GM12878 (cell line): ENCODE measurements around the gene CASK. TPM values are rescaled to one million over a fixed set of nuclear protein-coding genes. Genes with fewer than 3 reads are reported as not detected.

Experiments
- ATAC-seq: fragments of 200-7000 bp; cut with Tn5 transposase; 3 replicates; pipeline ENCODE4 v1.9.1; 2020; ENCODE audit warnings: mild to moderate bottlenecking, moderate library complexity
- BruUV-seq: library from RNA; stranded (reverse); fragments of 400-500 nt; replicated peaks from 2 replicates; lab custom pipeline; 2021; lab: Mats Ljungman, UMichigan
- CTCF ChIA-PET: fragments of 300-600 bp; sonication (Branson Sonifier 250); formaldehyde crosslinking; extraction: SDS; loops from one replicate; lab custom pipeline; 2021; ENCODE audit warnings: inconsistent platforms; lab: Yijun Ruan, JAX
- POLR2A ChIA-PET: fragments of 350-600 bp; formaldehyde crosslinking; extraction: SDS; loops from one replicate; lab custom pipeline; 2021; ENCODE audit warnings: inconsistent platforms; lab: Charles Lee
- RAD21 ChIA-PET: fragments of 300-600 bp; sonication (Branson Sonifier 250); formaldehyde crosslinking; loops from one replicate; lab custom pipeline; 2023; ENCODE audit warnings: antibody characterized with exemption; ENCODE audit not compliant: unreplicated experiment; lab: Charles Lee
- SMC1A ChIA-PET: fragments of 300-600 bp; sonication (Branson Sonifier 250); formaldehyde crosslinking; loops from one replicate; lab custom pipeline; 2023; ENCODE audit not compliant: unreplicated experiment, uncharacterized antibody; lab: Charles Lee
- DNase-seq: peaks from one replicate; pipeline ENCODE4 v3.0.0-alpha.2; 2011; ENCODE audit warnings: low read depth, low spot score
- FAIRE-seq: peaks from 3 replicates; lab custom pipeline; 2011; peaks lifted over from hg19 to GRCh38; lab: Jason Lieb, UNC
- H2AFZ ChIP-seq: 2 replicates; pipeline ENCODE4 v1.6.0; 2011; ENCODE audit warnings: low read depth, low read length, control low read depth; ENCODE audit not compliant: control insufficient read depth
- H3K27ac ChIP-seq: 2 replicates; pipeline ENCODE4 v1.5.1; 2011; ENCODE audit warnings: control low read depth; ENCODE audit not compliant: control insufficient read depth, insufficient read depth
- H3K27me3 ChIP-seq, 2 experiments: replicated peaks in 1 of 2; 2 replicates each; pipeline versions ENCODE4 v1.6.0 to v1.6.1; 2011; ENCODE audit warnings: low read length in 1 of 2; ENCODE audit not compliant: control insufficient read depth in 2 of 2, insufficient read depth in 2 of 2
- H3K36me3 ChIP-seq, 2 experiments: 2 replicates each; pipeline ENCODE4 v1.5.1; 2011; ENCODE audit warnings: low read length in 1 of 2; ENCODE audit not compliant: control insufficient read depth in 2 of 2, insufficient read depth in 2 of 2
- H3K4me1 ChIP-seq: 2 replicates; pipeline ENCODE4 v1.6.1; 2011; ENCODE audit warnings: mild to moderate bottlenecking, low read length, moderate library complexity, mixed read lengths; ENCODE audit not compliant: control insufficient read depth, insufficient read depth
- H3K4me2 ChIP-seq: 2 replicates; pipeline ENCODE4 v1.6.0; 2011; ENCODE audit warnings: control low read depth; ENCODE audit not compliant: control insufficient read depth, insufficient read depth
- H3K4me3 ChIP-seq: fragments of 200-600 bp; sonication (generic); 2 replicates; pipeline ENCODE4 v1.5.1; 2016
- H3K79me2 ChIP-seq: 2 replicates; pipeline ENCODE4 v1.6.0; 2011; ENCODE audit warnings: low read length; ENCODE audit not compliant: control insufficient read depth, insufficient read depth
- H3K9ac ChIP-seq: 2 replicates; pipeline ENCODE4 v1.8.0; 2011; ENCODE audit warnings: low read length, control low read depth, mixed read lengths; ENCODE audit not compliant: control insufficient read depth, insufficient read depth
- H3K9me3 ChIP-seq: replicated peaks from 3 replicates; pipeline ENCODE4 v1.5.1; 2011; ENCODE audit warnings: mild to moderate bottlenecking, low read length; ENCODE audit not compliant: control insufficient read depth, insufficient read depth
- H4K20me1 ChIP-seq: 2 replicates; pipeline ENCODE4 v1.6.0; 2011; ENCODE audit not compliant: control insufficient read depth, insufficient read depth
- ASH2L ChIP-seq: fragments of 300-600, 200-600 bp; sonication (generic); IDR thresholded peaks from 2 replicates; pipeline ENCODE4 v1.6.1; 2017; ENCODE audit warnings: low read depth, mild to moderate bottlenecking, borderline replicate concordance
- CBFB ChIP-seq: IDR thresholded peaks from 2 replicates; pipeline ENCODE4 v1.6.1; 2016; ENCODE audit warnings: antibody characterized with exemption, low read depth
- CBX5 ChIP-seq: sonication (generic); IDR thresholded peaks from 2 replicates; pipeline ENCODE4 v1.6.1; 2016; ENCODE audit warnings: low read depth, moderate library complexity, mild to moderate bottlenecking, inconsistent platforms
- CHD4 ChIP-seq: fragments of 200-600 bp; sonication (generic); IDR thresholded peaks from 2 replicates; pipeline ENCODE4 v1.6.1; 2016; ENCODE audit warnings: mild to moderate bottlenecking
- EP300 ChIP-seq, 2 experiments: fragments of 150-350 bp in 1 of 2; IDR thresholded peaks; 2 replicates each; pipeline ENCODE4 v1.6.1; 2011 to 2012; ENCODE audit warnings: low read depth in 2 of 2, low read length in 2 of 2, borderline replicate concordance in 1 of 2, improper control_type of control experiment in 1 of 2, inconsistent platforms in 1 of 2; ENCODE audit not compliant: control insufficient read depth in 1 of 2
- ETV6 ChIP-seq, 2 experiments: fragments of 450-650 bp in 1 of 2; IDR thresholded peaks in 1 of 2; conservative IDR thresholded peaks in 1 of 2; 2 replicates each; pipeline ENCODE4 v1.6.1; 2014; ENCODE audit warnings: antibody characterized with exemption in 1 of 2, borderline replicate concordance in 1 of 2, low read depth in 1 of 2, mild to moderate bottlenecking in 1 of 2, moderate library complexity in 1 of 2
- FOS ChIP-seq: IDR thresholded peaks from 3 replicates; pipeline ENCODE4 v1.6.1; 2011; ENCODE audit warnings: borderline replicate concordance; ENCODE audit not compliant: insufficient read length; ENCODE audit errors: extremely low read depth
- NR2C1 ChIP-seq: fragments of 450-650 bp; IDR thresholded peaks from 2 replicates; pipeline ENCODE4 v1.6.1; 2017; ENCODE audit warnings: antibody characterized with exemption, mild to moderate bottlenecking, moderate library complexity
- SREBF1 ChIP-seq: IDR thresholded peaks from 2 replicates; pipeline ENCODE4 v1.6.1; 2012; ENCODE audit warnings: mild to moderate bottlenecking, low read length
- SRF ChIP-seq, 2 experiments: IDR thresholded peaks; 2 replicates each; pipeline ENCODE4 v1.6.1; 2011; ENCODE audit warnings: low read depth in 2 of 2, low read length in 2 of 2, mild to moderate bottlenecking in 1 of 2, moderate library complexity in 1 of 2
- WGBS: methylation state at CpG from one replicate; pipeline ENCODE4 v1.1.6; 2016; ENCODE audit warnings: low lambda C conversion rate; ENCODE audit not compliant: insufficient replicate concordance, insufficient coverage; ENCODE audit errors: missing lambda C conversion rate; 5-methylcytosine and 5-hydroxymethylcytosine counted together
- in situ Hi-C: fragments of 300-500 bp; cut with MboI; formaldehyde crosslinking; loops from 9 replicates; pipeline ENCODE4 v1.14.3; 2018; ENCODE audit warnings: mixed read lengths
- intact Hi-C: fragments of 100-400 bp; cut with micrococcal nuclease; formaldehyde crosslinking; loops from one replicate; pipeline ENCODE4 v1.14.2; 2022; ENCODE audit not compliant: unreplicated experiment
- polyA plus RNA-seq, 11 experiments: library from polyadenylated mRNA; depleted of rRNA in 4 of 11; unstranded in 6 of 11; stranded (reverse) in 5 of 11; fragments of >200 nt; fragmentation: Nextera tagmentation in 4 of 11; fragmentation: Illumina TruSeq in 1 of 11; extraction: Ambion mirVana in 4 of 11; extraction: Trizol in 1 of 11; gene quantifications; 1 replicate in 1 of 11; 2 replicates in 10 of 11; pipeline versions ENCODE4 v1.2.1 to v1.2.3, GENCODE V29; 2011 to 2016; ENCODE audit warnings: inconsistent platforms in 2 of 11, missing spikeins in 2 of 11, low read depth in 1 of 11
- total RNA-seq, 4 experiments: library from RNA; depleted of rRNA in 3 of 4; stranded (reverse); fragments of >200 nt in 3 of 4; fragmentation: Illumina TruSeq in 1 of 4; extraction: Trizol in 1 of 4; gene quantifications; 2 replicates each; pipeline versions ENCODE4 v1.2.1 to v1.2.3, GENCODE V29; 2013 to 2021
- TF ChIP-seq, protein P1 (sequence below): fragments of 450-650 bp; IDR thresholded peaks from 2 replicates; pipeline ENCODE4 v1.6.1; 2017; ENCODE audit warnings: low read depth, mild to moderate bottlenecking, moderate library complexity
- TF ChIP-seq, protein P2 (sequence below): IDR thresholded peaks from 2 replicates; pipeline ENCODE4 v1.6.1; 2012; ENCODE audit warnings: low read length, inconsistent platforms

CASK gene
- total and polyA plus RNA-seq, 10 of the 15 experiments (the other 5 are each of a cell fraction or from before 2014, with no cell fraction given) = 0.60 to 45.9 (median 4.8) TPM

DNA sequence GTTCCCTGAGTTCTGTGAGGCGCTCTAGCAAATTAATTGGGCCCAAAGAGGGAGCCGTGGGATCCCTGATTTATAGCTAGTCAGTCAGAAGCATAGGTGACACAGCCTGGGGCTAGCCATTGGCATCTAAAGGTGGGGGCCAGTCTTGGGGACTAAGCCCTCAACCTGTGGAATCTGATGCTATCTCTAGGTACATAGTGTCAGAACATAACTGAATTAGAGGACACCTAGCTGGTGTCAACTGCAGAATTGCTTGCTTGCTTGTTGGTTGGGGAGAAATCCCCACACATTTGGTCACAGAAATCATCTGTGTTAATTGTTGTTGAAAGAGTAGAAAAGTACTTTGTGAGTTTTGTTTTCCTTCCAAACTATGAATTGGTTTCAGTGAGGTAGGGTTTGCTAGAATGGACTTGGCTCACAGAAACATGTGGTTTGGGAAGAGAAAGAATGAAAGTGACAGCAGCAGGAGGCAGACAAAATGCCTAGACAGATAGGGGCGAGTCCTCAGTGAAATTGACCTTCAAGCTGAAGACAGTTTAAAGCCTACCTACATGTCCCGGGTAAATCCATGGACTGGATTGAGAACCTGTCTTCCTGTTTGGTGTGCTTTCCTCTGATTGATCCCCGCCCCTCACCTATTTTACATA, 212.2 kb downstream of the CASK start:
- Histone ChIP-seq H3K4me3 (no peak overlapping the region), H3K27ac (no peak overlapping the region), H3K79me2 (no peaks in the 10 kb centered on the region), H3K36me3 (no peaks in the 10 kb centered on the region), H3K4me2 (no peak overlapping the region), H3K27me3 (no peaks in the 10 kb centered on the region)
- 57% methylated on average over 5 of the region's 5 CpGs for WGBS
- no peak for FAIRE-seq
- ChIA-PET CTCF (interaction anchor here (1.1 to 1.5 kb wide), 2 partner anchors 8 to 49 kb away, joined by 3 read pairs; no protein-coding TSS in a partner anchor), RAD21 (no interaction called here)
- intact Hi-C loops = no loop called here
- no TSS peak for BruUV-seq
- in situ Hi-C loops = no loop called here
- TF ChIP-seq CBX5 (no peak), SRF (IDR thresholded peaks at IDR 0.05; ENCODE audit: low read depth in 2 of 2, low read length in 2 of 2) (no peak), CHD4 (no peak), FOS (no peak), ASH2L (no peak), SREBF1 (no peak), EP300 (IDR thresholded peaks at IDR 0.05; ENCODE audit: borderline replicate concordance in 1 of 2, control insufficient read depth in 1 of 2, low read depth in 2 of 2, low read length in 2 of 2) (no peak), ETV6 (conservative IDR thresholded peaks at IDR 0.05 in 1 of 2, IDR thresholded peaks at IDR 0.05 in 1 of 2; ENCODE audit: borderline replicate concordance in 1 of 2, low read depth in 1 of 2) (no peak), NR2C1 (no peak), CBFB (no peak)
- TF ChIP-seq, protein P1, sequence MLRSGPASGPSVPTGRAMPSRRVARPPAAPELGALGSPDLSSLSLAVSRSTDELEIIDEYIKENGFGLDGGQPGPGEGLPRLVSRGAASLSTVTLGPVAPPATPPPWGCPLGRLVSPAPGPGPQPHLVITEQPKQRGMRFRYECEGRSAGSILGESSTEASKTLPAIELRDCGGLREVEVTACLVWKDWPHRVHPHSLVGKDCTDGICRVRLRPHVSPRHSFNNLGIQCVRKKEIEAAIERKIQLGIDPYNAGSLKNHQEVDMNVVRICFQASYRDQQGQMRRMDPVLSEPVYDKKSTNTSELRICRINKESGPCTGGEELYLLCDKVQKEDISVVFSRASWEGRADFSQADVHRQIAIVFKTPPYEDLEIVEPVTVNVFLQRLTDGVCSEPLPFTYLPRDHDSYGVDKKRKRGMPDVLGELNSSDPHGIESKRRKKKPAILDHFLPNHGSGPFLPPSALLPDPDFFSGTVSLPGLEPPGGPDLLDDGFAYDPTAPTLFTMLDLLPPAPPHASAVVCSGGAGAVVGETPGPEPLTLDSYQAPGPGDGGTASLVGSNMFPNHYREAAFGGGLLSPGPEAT = no peak
- TF ChIP-seq, protein P2, sequence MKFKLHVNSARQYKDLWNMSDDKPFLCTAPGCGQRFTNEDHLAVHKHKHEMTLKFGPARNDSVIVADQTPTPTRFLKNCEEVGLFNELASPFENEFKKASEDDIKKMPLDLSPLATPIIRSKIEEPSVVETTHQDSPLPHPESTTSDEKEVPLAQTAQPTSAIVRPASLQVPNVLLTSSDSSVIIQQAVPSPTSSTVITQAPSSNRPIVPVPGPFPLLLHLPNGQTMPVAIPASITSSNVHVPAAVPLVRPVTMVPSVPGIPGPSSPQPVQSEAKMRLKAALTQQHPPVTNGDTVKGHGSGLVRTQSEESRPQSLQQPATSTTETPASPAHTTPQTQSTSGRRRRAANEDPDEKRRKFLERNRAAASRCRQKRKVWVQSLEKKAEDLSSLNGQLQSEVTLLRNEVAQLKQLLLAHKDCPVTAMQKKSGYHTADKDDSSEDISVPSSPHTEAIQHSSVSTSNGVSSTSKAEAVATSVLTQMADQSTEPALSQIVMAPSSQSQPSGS = no peak
- TF ChIP-seq, all 136 proteins: peak for 0
- POLR2A ChIA-PET = no interaction called here
- Histone ChIP-seq H4K20me1 (no peaks in the 10 kb centered on the region), H3K9me3 (no peaks in the 10 kb centered on the region), H3K4me1 (peaks cover 12% of the 10 kb centered on the region), H3K9ac (no peak overlapping the region), H2AFZ (no peak overlapping the region)
- SMC1A ChIA-PET = interaction anchor here (1.6 kb wide), 1 partner anchor 9 kb away, joined by 3 read pairs; no protein-coding TSS in a partner anchor
- no peak for ATAC-seq
- no peak for DNase-seq
